SK-MEL-5 (cell line): Measurements from ENCODE around the gene FAM180A. TPM values are rescaled to one million over a fixed set of nuclear protein-coding genes. Genes with fewer than 3 reads are reported as not detected.
"Not testable (repeated sequence)": the region's sequence is repeated elsewhere in the genome, so short reads cannot be mapped to it uniquely, and the experiment has no call there.

Experiments
- DNase-seq: peaks from one replicate; pipeline ENCODE4 v3.0.0-alpha.2; 2016; ENCODE audit warnings: low read depth, low spot score
- in situ Hi-C: cut with HindIII; loops from 2 replicates; pipeline ENCODE4 v1.10.0; 2016; ENCODE audit warnings: low sequenced_read_pairs, high pct_unique_total_duplicates, low pct_unique_long_range_greater_than_20kb
- polyA plus RNA-seq, 2 experiments: library from polyadenylated mRNA; depleted of rRNA; stranded (reverse); fragments of >200 nt; gene quantifications; 2 replicates each; pipeline ENCODE4 v1.2.3, GENCODE V29; 2015
- total RNA-seq: library from RNA; depleted of rRNA; stranded (reverse); fragments of >200 nt; shearing (Covaris generic); gene quantifications from 2 replicates; pipeline ENCODE4 v1.2.3, GENCODE V29; 2014; rRNA removed

Gene FAM180A
- 0.43 TPM in 1 of 2 replicates, not detected in the other for total RNA-seq
- 0.33 and 0.38 TPM in 2 replicates for polyA plus RNA-seq (2015; cell fraction: cytosol; rRNA removed)
- polyA plus RNA-seq (2015; cell fraction: nucleus; rRNA removed) = not detected in 2 replicates

- peak; percentile 68 for DNase-seq
- in situ Hi-C loops = no loop called here
These were observed at the start of gene FAM180A for GRCh38 chr7:135748770-135749169. Gene FAM180A, minus strand, starts transcription at chr7:135748813. Its CDS starts 233 bp downstream, at chr7:135748580.

- in situ Hi-C loops = no loop called here
- DNase-seq = no peak
These were observed 49.5 kb upstream of the FAM180A start for GRCh38 chr7:135798095-135798494.

- in situ Hi-C loops = no loop called here
- DNase-seq = no peak
These were observed 47.4 kb upstream of the FAM180A start for GRCh38 chr7:135795846-135796570.

- DNase-seq = no peak
- in situ Hi-C loops = no loop called here
These were observed 45.2 kb upstream of the FAM180A start for GRCh38 chr7:135793841-135794240.

- DNase-seq = no peak
- in situ Hi-C loops = no loop called here
These were observed 44.3 kb upstream of the FAM180A start for GRCh38 chr7:135792866-135793265.

GRCh38 chr7:135792363-135792668, 43.7 kb upstream of the FAM180A start:
- no peak for DNase-seq
- in situ Hi-C loops = no loop called here

GRCh38 chr7:135791543-135792362, 43.1 kb upstream of the FAM180A start:
- DNase-seq = no peak
- in situ Hi-C loops = no loop called here

- in situ Hi-C loops = no loop called here
- no peak for DNase-seq
These were observed 41.9 kb upstream of the FAM180A start for GRCh38 chr7:135790371-135790977.

- in situ Hi-C loops = no loop called here
- no peak for DNase-seq
These were observed 41.3 kb upstream of the FAM180A start for GRCh38 chr7:135789956-135790355.

GRCh38 chr7:135789431-135789830, 40.8 kb upstream of the FAM180A start:
- in situ Hi-C loops = no loop called here
- DNase-seq = no peak

- in situ Hi-C loops = no loop called here
- no peak for DNase-seq
These were observed 38.3 kb upstream of the FAM180A start for GRCh38 chr7:135786911-135787310.

GRCh38 chr7:135785065-135785464, 36.5 kb upstream of the FAM180A start:
- in situ Hi-C loops = no loop called here
- DNase-seq = no peak

- in situ Hi-C loops = no loop called here
- no peak for DNase-seq
These were observed 35.4 kb upstream of the FAM180A start for GRCh38 chr7:135784013-135784412.

- DNase-seq = no peak
- in situ Hi-C loops = no loop called here
These were observed 34.2 kb upstream of the FAM180A start for GRCh38 chr7:135782801-135783200.

GRCh38 chr7:135782377-135782776, 33.8 kb upstream of the FAM180A start:
- in situ Hi-C loops = no loop called here
- no peak for DNase-seq

- DNase-seq = no peak
- in situ Hi-C loops = no loop called here
These were observed 29.2 kb upstream of the FAM180A start for GRCh38 chr7:135777626-135778398.

- in situ Hi-C loops, DNase-seq: not testable (repeated sequence)
These were observed 27.3 kb upstream of the FAM180A start for GRCh38 chr7:135775915-135776314.

GRCh38 chr7:135775230-135775629, 26.6 kb upstream of the FAM180A start:
- peak; percentile 26 for DNase-seq

More at GRCh38 chr7:135775230-135775629, 26.6 kb upstream of the FAM180A start:
- in situ Hi-C loops = no loop called here
